LNCAP (cell line): ENCODE data around the gene MRM2.

Source experiments
- CTCF ChIP-seq: fragments of 450-650 bp; IDR thresholded peaks from 2 replicates; pipeline ENCODE4 v1.5.1; 2017; ENCODE audit warnings: mild to moderate bottlenecking

MRM2 gene

GRCh38 chr7:2242541-2243429 is 780 bp upstream of the MRM2 start:
- TF ChIP-seq CTCF = no peak

GRCh38 chr7:2239242-2239641 is 2.8 kb downstream of the MRM2 start:
- no peak for TF ChIP-seq CTCF

- TF ChIP-seq CTCF = no peak
Measured at GRCh38 chr7:2237109-2237602, 4.8 kb downstream of the MRM2 start.

- TF ChIP-seq CTCF = no peak
Measured at GRCh38 chr7:2233926-2234325, 8.1 kb downstream of the MRM2 start.

- no peak for TF ChIP-seq CTCF
Measured at GRCh38 chr7:2232766-2233520, 9.1 kb downstream of the MRM2 start, which contains the start of gene MAD1L1. MAD1L1 (minus strand) TSS chr7:2232945; CDS start chr7:2230133, 2,812 bp downstream.

GRCh38 chr7:2231992-2232765 is 9.8 kb downstream of the MRM2 start:
- no peak for TF ChIP-seq CTCF

GRCh38 chr7:2230882-2231281 is 11.1 kb downstream of the MRM2 start:
- no peak for TF ChIP-seq CTCF
